Retina (tissue), 1 donor: Measurements from ENCODE around the gene REXO4.

Experiments
- DNase-seq: peaks from one replicate; pipeline ENCODE4 v3.0.0-alpha.2; 2016

REXO4 gene

GRCh38 chr9:133448487-133448972 is 30.7 kb upstream of the REXO4 start:
- no peak for DNase-seq

- DNase-seq = no peak
These were observed 27.6 kb upstream of the REXO4 start for GRCh38 chr9:133445293-133445969.

- no peak for DNase-seq
These were observed 26.2 kb upstream of the REXO4 start for GRCh38 chr9:133443982-133444381.

GRCh38 chr9:133443248-133443647 is 25.4 kb upstream of the REXO4 start:
- DNase-seq = no peak

GRCh38 chr9:133441571-133441970 is 23.8 kb upstream of the REXO4 start:
- DNase-seq = no peak

- DNase-seq = no peak
These were observed 23.1 kb upstream of the REXO4 start for GRCh38 chr9:133440874-133441273.

- no peak for DNase-seq
These were observed 21.5 kb upstream of the REXO4 start for GRCh38 chr9:133439337-133439736.

GRCh38 chr9:133437753-133438531 is 20.1 kb upstream of the REXO4 start:
- no peak for DNase-seq

GRCh38 chr9:133436681-133437080 is 18.9 kb upstream of the REXO4 start:
- DNase-seq = no peak

GRCh38 chr9:133433351-133433843 is 15.6 kb upstream of the REXO4 start:
- DNase-seq = no peak

- no peak for DNase-seq
These were observed 12.4 kb upstream of the REXO4 start for GRCh38 chr9:133430244-133430643.

- peak; percentile 37 for DNase-seq
These were observed 11.9 kb upstream of the REXO4 start for GRCh38 chr9:133429641-133430161.

- DNase-seq = no peak
These were observed 11.4 kb upstream of the REXO4 start for GRCh38 chr9:133429214-133429613.

- DNase-seq = no peak
These were observed 10.8 kb upstream of the REXO4 start for GRCh38 chr9:133428617-133429101.

GRCh38 chr9:133427658-133428348 is 10.0 kb upstream of the REXO4 start:
- no peak for DNase-seq

- no peak for DNase-seq
These were observed 8.2 kb upstream of the REXO4 start for GRCh38 chr9:133426011-133426410.

- no peak for DNase-seq
These were observed 7.3 kb upstream of the REXO4 start for GRCh38 chr9:133425049-133425632.

GRCh38 chr9:133424187-133424586 is 6.4 kb upstream of the REXO4 start:
- DNase-seq = no peak

- no peak for DNase-seq
These were observed 5.4 kb upstream of the REXO4 start for GRCh38 chr9:133423216-133423615.

GRCh38 chr9:133421615-133422542 is 4.1 kb upstream of the REXO4 start, which contains the start of gene ADAMTS13:
Gene ADAMTS13 (plus strand): TSS chr9:133422367. CDS start chr9:133422444, 77 bp downstream.
- DNase-seq = no peak

- DNase-seq = no peak
These were observed 2.6 kb upstream of the REXO4 start for GRCh38 chr9:133420392-133420827.
